HG03469 (cell line): ENCODE data around the gene TRIM23.
"Not testable (repeated sequence)": the region's sequence is repeated elsewhere in the genome, so short reads cannot be mapped to it uniquely, and the experiment has no call there.

Source experiments
- ATAC-seq: cut with Tn5 transposase; IDR thresholded peaks from one replicate; pipeline ENCODE4 v1.9.1; 2021; ENCODE audit warnings: mild to moderate bottlenecking, moderate library complexity, moderate number of reproducible peaks; ENCODE audit not compliant: unreplicated experiment

Gene TRIM23

DNA sequence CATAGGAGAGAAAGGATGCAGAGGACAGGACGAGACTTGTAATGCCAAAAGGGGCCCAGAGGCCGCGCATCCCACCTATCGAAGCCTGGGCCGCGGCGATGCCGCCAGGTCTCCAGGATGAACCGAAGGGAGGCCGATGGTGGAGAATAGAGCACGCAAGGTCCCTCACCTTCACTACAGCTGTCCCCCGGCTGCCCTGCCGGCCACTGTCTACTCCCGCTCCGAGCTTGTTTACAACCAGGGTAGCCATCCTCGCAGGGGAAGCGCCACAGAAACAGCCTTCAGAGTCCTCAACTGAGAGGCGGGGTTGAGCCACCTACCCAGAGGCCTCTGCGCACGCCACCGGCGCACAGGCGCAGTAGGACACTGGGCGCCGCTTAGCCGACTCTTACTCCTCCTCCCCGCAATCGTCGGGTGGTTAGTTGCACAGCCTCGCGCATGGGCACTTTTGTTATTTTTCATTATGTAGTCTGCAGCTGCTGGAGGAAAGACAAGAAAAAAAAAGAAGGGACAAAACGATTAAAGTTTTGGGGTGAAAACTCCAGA, at the start of gene TRIM23:
Gene TRIM23, minus strand, starts transcription at position 309 of the 546 bp plus-strand sequence. Its CDS starts 59 bp downstream, at position 250.
- ATAC-seq = peak; percentile 90

- no peak for ATAC-seq
These were observed 48.7 kb upstream of the TRIM23 start for GRCh38 chr5:65672796-65673195.

- ATAC-seq = no peak
These were observed 44.6 kb upstream of the TRIM23 start for GRCh38 chr5:65668696-65669095.

DNA sequence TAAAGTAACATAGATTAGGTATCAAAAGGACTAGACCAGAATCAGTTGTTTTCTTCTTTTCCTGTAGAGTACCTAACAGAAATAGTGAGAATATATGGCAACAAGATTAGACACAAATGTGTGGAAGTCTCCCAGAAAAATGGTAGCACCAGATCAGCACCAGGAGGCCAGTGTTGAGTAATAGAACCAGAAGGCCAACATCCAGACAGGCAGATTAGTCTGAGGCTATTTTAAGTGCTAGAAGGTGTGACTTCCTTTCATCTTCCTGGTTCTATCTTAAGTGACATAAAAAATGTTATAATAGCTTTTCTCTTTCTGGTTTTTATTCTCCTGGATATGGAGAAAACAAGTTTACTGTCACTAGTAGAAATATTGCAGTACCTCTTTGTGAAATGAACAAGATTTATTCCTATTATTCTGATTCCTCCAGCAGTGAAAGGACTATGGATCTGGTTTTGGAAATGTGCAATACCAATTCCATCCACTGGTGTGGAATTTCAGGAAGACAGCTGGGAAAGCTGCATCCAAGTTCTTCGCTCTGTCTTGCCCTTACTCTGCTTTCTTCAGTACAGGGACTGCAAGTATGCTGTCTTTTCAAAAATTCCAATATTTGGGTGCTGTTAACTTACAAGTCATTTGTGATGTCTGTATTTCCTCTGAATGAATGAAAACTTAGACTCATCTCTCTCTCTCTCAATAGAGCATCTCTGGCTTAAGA, 39.8 kb upstream of the TRIM23 start:
- ATAC-seq = no peak

DNA sequence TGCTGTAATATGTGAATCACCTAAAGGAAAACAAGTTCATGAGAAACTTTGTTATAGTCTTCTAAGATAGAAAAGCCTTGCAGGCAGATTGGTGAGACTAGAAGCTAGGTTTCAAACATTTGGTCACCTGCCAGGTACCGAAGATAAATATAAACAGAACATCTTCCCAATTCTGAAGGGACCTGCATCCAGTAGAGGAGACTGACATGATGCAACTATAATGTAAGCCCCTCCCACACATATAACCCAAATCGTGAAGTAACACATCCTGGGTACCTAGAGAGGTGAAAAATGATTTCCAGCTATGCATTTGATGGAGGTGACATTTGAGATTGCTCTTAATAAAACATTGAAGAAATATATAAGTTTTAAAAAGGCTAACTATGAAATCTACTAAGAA, 30.6 kb upstream of the TRIM23 start:
- ATAC-seq = no peak

GRCh38 chr5:65651144-65651543, 27.0 kb upstream of the TRIM23 start:
- ATAC-seq = no peak

DNA sequence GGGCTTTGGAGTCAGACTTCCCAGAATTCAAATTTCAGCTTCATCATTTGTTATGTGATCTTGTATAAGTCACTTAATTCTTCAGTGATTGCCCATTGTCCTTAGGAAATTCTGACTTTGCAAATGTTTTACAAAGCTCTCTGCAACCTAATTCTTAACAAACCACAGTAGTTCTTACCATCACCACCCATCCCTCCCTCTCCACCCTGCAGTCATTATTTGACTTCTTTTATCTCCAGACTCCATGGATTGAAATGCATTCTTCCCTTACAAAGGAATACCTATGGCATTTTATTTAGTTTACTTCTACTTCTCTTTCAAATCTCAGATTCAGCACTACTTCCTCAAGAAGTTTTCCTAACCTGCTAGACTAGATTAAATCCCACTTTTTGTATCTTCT, 23.8 kb upstream of the TRIM23 start:
- ATAC-seq = no peak

GRCh38 chr5:65646938-65647337, 22.8 kb upstream of the TRIM23 start:
- ATAC-seq = no peak

DNA sequence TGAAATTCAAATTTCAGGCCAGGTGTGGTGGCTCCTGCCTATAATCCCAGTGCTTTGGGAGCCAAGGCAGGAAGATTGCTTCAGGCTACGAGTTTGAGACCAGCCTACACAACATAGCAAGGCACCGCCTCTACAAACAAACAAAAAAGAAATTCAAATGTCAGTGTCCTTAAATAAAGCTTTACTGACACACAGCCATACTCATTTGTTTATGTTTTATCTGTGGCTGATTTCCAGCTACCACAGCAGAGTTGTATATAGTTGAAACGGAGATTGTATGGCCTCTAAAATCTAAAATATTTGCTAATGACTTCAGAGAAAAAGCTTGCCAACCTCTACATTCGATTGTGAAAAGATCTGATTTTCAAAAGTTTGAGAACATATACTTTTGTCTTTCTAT, 16.1 kb upstream of the TRIM23 start:
- ATAC-seq = no peak

- no peak for ATAC-seq
These were observed 6.8 kb upstream of the TRIM23 start for GRCh38 chr5:65630981-65631380.

- no peak for ATAC-seq
These were observed 1.6 kb upstream of the TRIM23 start for GRCh38 chr5:65625743-65626142.

GRCh38 chr5:65624571-65625555, 730 bp upstream of the TRIM23 start, which contains the start of the genes SHLD3 and TRAPPC13:
Gene SHLD3 (plus strand): TSS chr5:65625027. CDS start chr5:65629588, 4,561 bp downstream.
Gene TRAPPC13 (plus strand): TSS chr5:65625027. CDS start chr5:65625061, 34 bp downstream.
- ATAC-seq = peak; percentile 50

- ATAC-seq = no peak
These were observed 651 bp downstream of the TRIM23 start for GRCh38 chr5:65623482-65623881.

GRCh38 chr5:65621961-65622360, 2.2 kb downstream of the TRIM23 start:
- ATAC-seq = not testable (repeated sequence)

DNA sequence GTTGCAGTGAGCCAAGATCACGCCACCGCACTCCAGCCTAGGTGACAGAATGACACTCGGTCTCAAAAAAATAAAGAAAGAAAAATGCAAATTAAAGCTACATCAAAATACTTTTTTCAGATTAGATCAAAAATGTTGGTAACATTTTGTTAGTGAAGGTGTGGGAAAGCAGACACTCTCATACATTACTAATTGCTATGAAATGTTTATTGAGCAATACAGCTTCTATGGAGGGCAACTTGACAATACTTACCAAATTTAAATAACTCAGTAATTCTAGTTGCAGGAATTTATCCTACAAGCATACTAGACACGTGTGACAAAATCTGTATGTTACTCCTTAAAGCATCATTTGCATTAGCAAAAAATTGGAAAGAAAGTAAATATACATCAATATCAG, 4.1 kb downstream of the TRIM23 start:
- no peak for ATAC-seq

DNA sequence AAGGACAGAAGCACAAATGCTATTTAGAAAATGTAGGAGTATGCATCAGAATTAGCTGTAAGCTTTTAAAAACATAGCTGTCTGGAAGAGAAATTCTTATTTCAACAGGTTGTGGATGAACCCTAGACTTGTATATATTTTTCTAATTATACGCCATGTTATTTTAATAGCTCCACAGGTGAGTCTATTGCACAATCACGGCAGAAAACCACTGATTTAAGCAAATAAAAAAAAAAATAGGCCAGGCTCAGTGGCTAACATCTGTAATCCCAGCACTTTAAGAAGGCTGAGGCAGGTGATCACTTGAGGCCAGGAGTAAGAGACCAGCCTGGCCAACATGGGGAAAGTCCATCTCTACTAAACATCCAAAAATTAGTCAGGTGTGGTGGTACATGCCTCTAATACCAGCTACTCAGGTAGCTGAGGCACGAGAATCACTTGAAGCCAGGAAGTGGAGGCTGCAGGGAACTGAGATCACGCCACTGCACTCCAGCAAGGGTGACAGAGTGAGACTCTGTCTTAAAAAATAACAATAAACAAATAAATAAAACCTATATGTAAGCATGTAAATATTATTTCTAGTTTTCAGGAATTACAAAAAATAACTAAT, 11.7 kb downstream of the TRIM23 start:
- ATAC-seq = no peak

- no peak for ATAC-seq
These were observed 12.6 kb downstream of the TRIM23 start for GRCh38 chr5:65611524-65611923.

GRCh38 chr5:65601761-65602160, 22.4 kb downstream of the TRIM23 start:
- ATAC-seq = not testable (repeated sequence)

DNA sequence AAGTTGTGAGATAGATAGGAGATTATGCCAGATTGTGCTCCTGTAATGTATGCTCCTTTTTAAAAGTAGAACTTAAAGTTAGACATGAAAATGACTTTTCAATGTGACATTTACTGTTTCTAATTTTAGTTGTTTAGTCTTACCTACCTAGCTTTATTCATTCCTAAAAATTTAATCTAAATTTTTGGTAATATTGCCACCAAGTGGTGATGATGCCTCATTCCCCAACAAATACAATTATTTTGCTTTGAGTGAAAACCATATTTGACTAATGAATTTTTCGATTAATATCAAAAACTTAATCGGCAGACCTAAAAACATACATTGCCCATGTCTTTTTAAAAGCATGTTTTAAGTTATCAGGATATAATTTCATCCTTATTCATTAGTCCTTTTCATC, 35.4 kb downstream of the TRIM23 start:
- no peak for ATAC-seq

DNA sequence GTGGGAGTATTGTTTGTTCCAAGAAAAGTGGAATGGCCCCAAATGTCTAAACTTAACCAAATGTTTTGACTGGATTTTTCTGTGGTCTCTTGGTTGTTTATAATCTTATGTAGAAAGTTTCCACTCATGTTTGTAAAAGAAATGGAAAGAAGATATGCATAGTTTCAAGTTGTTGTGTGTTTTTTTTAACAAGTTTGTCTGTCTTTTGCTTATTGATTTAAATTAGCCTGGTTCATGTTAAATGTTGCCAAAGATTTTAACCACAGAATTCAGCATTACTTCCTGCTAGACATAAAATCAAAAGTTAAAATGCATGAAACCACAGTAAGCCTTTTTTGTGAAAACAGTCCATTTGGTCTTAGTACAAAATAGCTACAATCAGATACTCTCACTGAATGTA, 47.0 kb downstream of the TRIM23 start:
- ATAC-seq = no peak
